Lower leg skin (tissue), 4 donors: ENCODE measurements around the gene PPP1R2B. TPM values are rescaled to one million over a fixed set of nuclear protein-coding genes. Genes with fewer than 3 reads are reported as not detected.

Experiments used
- DNase-seq, 2 donors: peaks; one replicate each; pipeline ENCODE4 v3.0.0-alpha.2; 2019; ENCODE audit warnings: low spot score in 2 of 2
- H3K4me3 ChIP-seq: fragments of 200-600 bp; sonication (generic); 2 replicates; pipeline ENCODE4 v1.5.1; 2017; ENCODE audit warnings: mild to moderate bottlenecking, low read depth; ENCODE audit not compliant: poor library complexity, severe bottlenecking
- CTCF ChIP-seq, 3 donors: fragments of 450-650 bp; IDR thresholded peaks; one replicate each; pipeline ENCODE4 v1.5.1; 2016; ENCODE audit warnings: antibody characterized with exemption in 3 of 3, mild to moderate bottlenecking in 3 of 3, moderate library complexity in 2 of 3
- POLR2A ChIP-seq, 2 donors: fragments of 450-650 bp; IDR thresholded peaks; one replicate each; pipeline ENCODE4 v1.6.1; 2016 to 2017; ENCODE audit warnings: antibody characterized with exemption in 2 of 2, mild to moderate bottlenecking in 1 of 2, moderate library complexity in 1 of 2
- WGBS, 2 donors: methylation state at CpG; one replicate each; pipeline ENCODE4 v1.1.5; 2018; 5-methylcytosine and 5-hydroxymethylcytosine counted together
- intact Hi-C: fragments of 100-400 bp; cut with DNase I; formaldehyde crosslinking; loops from one replicate; pipeline ENCODE4 v1.15.0; 2023; ENCODE audit warnings: low total_unique reads
- total RNA-seq, 4 donors: library from RNA; depleted of rRNA; stranded (reverse); fragments of >200 nt; gene quantifications; one replicate each; pipeline ENCODE4 v1.1.0, GENCODE V29; 2016

Gene PPP1R2B
- not detected for total RNA-seq

GRCh38 chr5:156850206-156850751 lies at the start of gene PPP1R2B:
Gene PPP1R2B, plus strand, starts transcription at chr5:156850295. Its CDS starts 268 bp downstream, at chr5:156850563.
- no peak within 1 kb of the TSS for H3K4me3 ChIP-seq
- DNase-seq = no peak
- TF ChIP-seq CTCF (IDR thresholded peaks at IDR 0.05) = no peak
- no peak for TF ChIP-seq POLR2A (IDR thresholded peaks at IDR 0.05)
- 52 to 68% methylated on average over 43 to 48 of the region's 48 CpGs for WGBS, 2 donors
- intact Hi-C loops = no loop called here

GRCh38 chr5:156800929-156801328 lies 49.2 kb upstream of the PPP1R2B start:
- WGBS, 2 donors = 47 to 66% methylated on average over 3 of the region's 3 CpGs

GRCh38 chr5:156802501-156802900 lies 47.6 kb upstream of the PPP1R2B start:
- no peak for DNase-seq
- 73 to 79% methylated on average over 5 of the region's 5 CpGs for WGBS, 2 donors
- intact Hi-C loops = no loop called here
- no peak overlapping the region for H3K4me3 ChIP-seq
- TF ChIP-seq CTCF (IDR thresholded peaks at IDR 0.05) (no peak), POLR2A (IDR thresholded peaks at IDR 0.05) (no peak)

More at GRCh38 chr5:156800929-156801328, 49.2 kb upstream of the PPP1R2B start:
- H3K4me3 ChIP-seq = no peak overlapping the region
- TF ChIP-seq POLR2A (IDR thresholded peaks at IDR 0.05) (no peak), CTCF (IDR thresholded peaks at IDR 0.05) (no peak)
- intact Hi-C loops = no loop called here
- no peak for DNase-seq

GRCh38 chr5:156803404-156803803 lies 46.7 kb upstream of the PPP1R2B start:
- H3K4me3 ChIP-seq = no peak overlapping the region
- TF ChIP-seq POLR2A (IDR thresholded peaks at IDR 0.05) = no peak
- no peak for TF ChIP-seq CTCF (IDR thresholded peaks at IDR 0.05)
- intact Hi-C loops = no loop called here
- no peak for DNase-seq
- WGBS, 2 donors = 60 to 68% methylated on average over 2 of the region's 2 CpGs

GRCh38 chr5:156812959-156813358 lies 37.1 kb upstream of the PPP1R2B start:
- intact Hi-C loops = no loop called here
- 89 to 98% methylated on average over 1 of the region's 1 CpG for WGBS, 2 donors
- TF ChIP-seq CTCF (IDR thresholded peaks at IDR 0.05) (no peak), POLR2A (IDR thresholded peaks at IDR 0.05) (no peak)

GRCh38 chr5:156815988-156816599 lies 34.0 kb upstream of the PPP1R2B start:
- WGBS, 2 donors = 73 to 74% methylated on average over 6 of the region's 6 CpGs
- DNase-seq = no peak
- TF ChIP-seq POLR2A (IDR thresholded peaks at IDR 0.05) = no peak
- no peak for TF ChIP-seq CTCF (IDR thresholded peaks at IDR 0.05)
- intact Hi-C loops = no loop called here
- no peak overlapping the region for H3K4me3 ChIP-seq

More at GRCh38 chr5:156812959-156813358, 37.1 kb upstream of the PPP1R2B start:
- no peak for DNase-seq
- no peak overlapping the region for H3K4me3 ChIP-seq
